Right atrium auricular region (tissue), 2 donors: Measurements from ENCODE around the gene SPTB. TPM values are rescaled to one million over a fixed set of nuclear protein-coding genes. Genes with fewer than 3 reads are reported as not detected.

ENCODE experiments used
- DNase-seq: peaks from one replicate; pipeline ENCODE4 v3.0.0-alpha.2; 2019; ENCODE audit warnings: low spot score
- H3K27ac ChIP-seq, 2 donors: fragments of 200-600 bp; sonication (generic); 1 replicate in 1 of 2; 2 replicates in 1 of 2; pipeline ENCODE4 v1.5.1; 2016 to 2019
- H3K27me3 ChIP-seq, 2 donors: fragments of 200-600 bp; sonication (generic); one replicate each; pipeline versions ENCODE4 v1.5.1 to v1.6.0; 2017 to 2019
- H3K36me3 ChIP-seq: fragments of 200-600 bp; sonication (generic); one replicate; pipeline ENCODE4 v1.5.1; 2016
- H3K4me1 ChIP-seq, 2 donors: fragments of 200-600 bp; sonication (generic); one replicate each; pipeline versions ENCODE4 v1.5.1 to v1.6.0; 2017 to 2019
- H3K4me3 ChIP-seq, 2 donors: fragments of 200-600 bp; sonication (generic); 1 replicate in 1 of 2; 2 replicates in 1 of 2; pipeline ENCODE4 v1.5.1; 2017 to 2019; ENCODE audit warnings: mild to moderate bottlenecking in 1 of 2, moderate library complexity in 1 of 2
- H3K9me3 ChIP-seq, 2 donors: fragments of 200-600 bp; sonication (generic); one replicate each; pipeline ENCODE4 v1.5.1; 2019
- CTCF ChIP-seq, 2 donors: fragments of 200-600 bp; sonication (generic); IDR thresholded peaks; one replicate each; pipeline ENCODE4 v1.5.1; 2019; ENCODE audit warnings: antibody characterized with exemption in 2 of 2
- total RNA-seq, 2 donors: library from RNA; depleted of rRNA; stranded (reverse); fragments of >200 nt; gene quantifications; one replicate each; pipeline ENCODE4 v1.1.0, GENCODE V29; 2016

Gene SPTB
- total RNA-seq, 2 donors from 2014 or later, result 84.4 to 102 TPM

- H3K27me3 ChIP-seq, result no peaks in the 10 kb centered on the region
- DNase-seq, result no peak
- H3K4me1 ChIP-seq, result peaks cover 0 to 27% of the 10 kb centered on the region in 2 donors
- no peaks in the 10 kb centered on the region for H3K36me3 ChIP-seq
- H3K27ac ChIP-seq, result no peak overlapping the region
- H3K4me3 ChIP-seq, result no peak overlapping the region
- no peaks in the 10 kb centered on the region for H3K9me3 ChIP-seq
- TF ChIP-seq CTCF (IDR thresholded peaks at IDR 0.05), result no peak
These were observed 33.4 kb downstream of the SPTB start for GRCh38 chr14:64846319-64846718.

GRCh38 chr14:64845878-64846277, 33.8 kb downstream of the SPTB start:
- H3K4me1 ChIP-seq, result peaks cover 0 to 32% of the 10 kb centered on the region in 2 donors
- no peaks in the 10 kb centered on the region for H3K27me3 ChIP-seq
- H3K36me3 ChIP-seq, result no peaks in the 10 kb centered on the region
- DNase-seq, result no peak
- H3K9me3 ChIP-seq, result no peaks in the 10 kb centered on the region
- no peak overlapping the region for H3K4me3 ChIP-seq
- H3K27ac ChIP-seq, result no peak overlapping the region
- TF ChIP-seq CTCF (IDR thresholded peaks at IDR 0.05), result no peak

GRCh38 chr14:64844969-64845536, 34.7 kb downstream of the SPTB start:
- Histone ChIP-seq H3K27me3 (no peaks in the 10 kb centered on the region), H3K27ac (peak overlapping the region in 1 of 2 donors; percentile 34)
- TF ChIP-seq CTCF (IDR thresholded peaks at IDR 0.05), result no peak

GRCh38 chr14:64844272-64844671, 35.4 kb downstream of the SPTB start:
- TF ChIP-seq CTCF (IDR thresholded peaks at IDR 0.05), result no peak
- H3K9me3 ChIP-seq, result no peaks in the 10 kb centered on the region
- H3K27ac ChIP-seq, result peak overlapping the region in 1 of 2 donors; percentile 34
- no peaks in the 10 kb centered on the region for H3K27me3 ChIP-seq
- no peak for DNase-seq
- H3K4me3 ChIP-seq, result no peak overlapping the region
- H3K36me3 ChIP-seq, result no peaks in the 10 kb centered on the region
- H3K4me1 ChIP-seq, result peaks cover 0 to 37% of the 10 kb centered on the region in 2 donors

More at GRCh38 chr14:64844969-64845536, 34.7 kb downstream of the SPTB start:
- no peak overlapping the region for H3K4me3 ChIP-seq
- H3K9me3 ChIP-seq, result no peaks in the 10 kb centered on the region
- H3K4me1 ChIP-seq, result peaks cover 0 to 37% of the 10 kb centered on the region in 2 donors
- H3K36me3 ChIP-seq, result no peaks in the 10 kb centered on the region
- DNase-seq, result no peak

- H3K4me3 ChIP-seq, result no peak overlapping the region
- no peaks in the 10 kb centered on the region for H3K9me3 ChIP-seq
- no peak for DNase-seq
- TF ChIP-seq CTCF (IDR thresholded peaks at IDR 0.05), result no peak
- no peaks in the 10 kb centered on the region for H3K36me3 ChIP-seq
- H3K4me1 ChIP-seq, result peaks cover 0 to 37% of the 10 kb centered on the region in 2 donors
- H3K27me3 ChIP-seq, result no peaks in the 10 kb centered on the region
- peak overlapping the region in 1 of 2 donors; percentile 19 for H3K27ac ChIP-seq
These were observed 36.2 kb downstream of the SPTB start for GRCh38 chr14:64843548-64843947.
